BJ (cell line): Measurements from ENCODE around the gene PRKCE. TPM values are rescaled to one million over a fixed set of nuclear protein-coding genes. Genes with fewer than 3 reads are reported as not detected.

Source experiments
- CTCF ChIA-PET: fragments of 350-600 bp; formaldehyde crosslinking; extraction: SDS; loops from one replicate; lab custom pipeline; 2021; ENCODE audit warnings: antibody characterized with exemption, inconsistent platforms; lab: Yijun Ruan, JAX
- POLR2A ChIA-PET: fragments of 300-600 bp; sonication (Branson Sonifier 250); formaldehyde crosslinking; extraction: SDS; loops from one replicate; lab custom pipeline; 2021; ENCODE audit warnings: antibody characterized with exemption; lab: Charles Lee
- DNase-seq: peaks from one replicate; pipeline ENCODE4 v3.0.0-alpha.2; 2011; ENCODE audit warnings: low read depth
- H3K27me3 ChIP-seq: 2 replicates; pipeline ENCODE4 v1.6.0; 2011; ENCODE audit warnings: low read length; ENCODE audit not compliant: control insufficient read depth, insufficient read depth
- H3K36me3 ChIP-seq: 2 replicates; pipeline ENCODE4 v1.5.1; 2011; ENCODE audit warnings: low read length; ENCODE audit not compliant: control insufficient read depth, insufficient read depth
- H3K4me3 ChIP-seq: 2 replicates; pipeline ENCODE4 v1.5.1; 2011; ENCODE audit warnings: low read depth, mild to moderate bottlenecking, control low read depth, low read length
- CTCF ChIP-seq: IDR thresholded peaks from 2 replicates; pipeline ENCODE4 v1.5.1; 2011; ENCODE audit warnings: low read depth, mild to moderate bottlenecking, control low read depth, inconsistent platforms, low read length, moderate library complexity; ENCODE audit not compliant: insufficient read depth
- polyA plus RNA-seq: library from polyadenylated mRNA; depleted of rRNA; stranded (reverse); fragments of >200 nt; gene quantifications from 2 replicates; pipeline ENCODE4 v1.2.3, GENCODE V29; 2011

The PRKCE gene
- polyA plus RNA-seq, 1 experiment, result 19.7 TPM

GRCh38 chr2:45923701-45924100 lies 272.2 kb downstream of the PRKCE start:
- Histone ChIP-seq H3K27me3 (no peaks in the 10 kb centered on the region), H3K36me3 (no peaks in the 10 kb centered on the region), H3K4me3 (no peak overlapping the region)
- POLR2A ChIA-PET, result no interaction called here
- no peak for DNase-seq
- CTCF ChIA-PET, result no interaction called here
- no peak for TF ChIP-seq CTCF

DNA sequence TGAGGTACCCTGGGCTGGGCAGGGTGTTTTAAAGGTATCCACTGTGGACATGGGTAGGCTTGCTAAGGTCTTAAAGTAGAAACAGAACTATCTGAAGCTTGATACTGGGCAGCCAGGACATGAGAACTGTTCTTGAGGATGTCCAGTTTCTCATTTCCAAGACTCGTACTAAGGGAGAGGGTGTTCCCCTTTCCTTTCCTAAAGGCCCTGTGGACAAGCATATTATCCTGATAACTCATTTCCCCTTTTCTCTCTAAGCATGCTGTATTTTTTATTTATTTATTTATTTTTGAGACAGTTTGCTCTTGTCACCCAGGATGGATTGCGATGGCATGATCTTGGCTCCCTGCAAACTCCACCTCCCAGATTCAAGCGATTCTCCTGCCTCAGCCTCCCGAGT lies 273.6 kb downstream of the PRKCE start:
- POLR2A ChIA-PET, result no interaction called here
- Histone ChIP-seq H3K4me3 (no peak overlapping the region), H3K36me3 (no peaks in the 10 kb centered on the region), H3K27me3 (no peaks in the 10 kb centered on the region)
- CTCF ChIA-PET, result interaction anchor here (1.0 kb wide), 1 partner anchor 11 kb away, joined by 5 read pairs; no protein-coding TSS in a partner anchor
- DNase-seq, result no peak
- TF ChIP-seq CTCF, result no peak

DNA sequence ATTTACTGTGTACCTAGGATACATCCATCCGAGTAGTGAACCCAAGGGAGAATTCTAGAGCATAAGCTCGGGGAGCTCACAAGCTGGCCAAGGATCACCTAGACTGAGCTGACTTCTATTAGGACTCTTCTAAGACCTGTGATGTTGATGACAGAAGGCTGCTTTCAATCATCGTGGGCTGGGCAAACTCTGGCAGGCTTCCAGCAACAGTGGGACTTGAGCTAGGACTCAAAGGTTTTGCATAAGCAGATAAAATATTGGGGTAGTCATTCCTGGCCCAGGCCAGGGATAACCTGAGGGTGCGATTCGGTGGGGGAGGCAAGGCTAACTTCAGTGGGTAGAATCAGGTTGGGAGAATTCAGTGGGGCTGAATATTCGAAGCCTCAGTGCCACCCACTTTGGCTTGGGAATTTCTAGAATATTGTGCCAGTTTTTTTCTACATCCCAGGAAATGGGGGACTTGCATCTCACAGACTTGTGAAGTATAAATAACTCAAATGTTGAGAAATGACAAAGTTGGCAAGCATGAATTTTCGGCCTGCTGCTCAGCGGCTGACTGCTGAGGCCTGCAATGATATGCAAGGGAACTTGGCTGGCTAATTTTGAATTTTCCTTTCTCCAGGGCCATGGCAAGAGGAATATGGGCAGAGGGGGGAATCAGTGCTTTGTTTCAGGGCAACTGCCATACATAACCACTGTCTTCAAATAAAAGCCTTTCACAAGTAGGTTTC lies 274.3 kb downstream of the PRKCE start:
- CTCF ChIA-PET, result interaction anchor here (0.6 to 1.0 kb wide), 2 partner anchors 10 to 30 kb away, joined by 3 to 5 read pairs; no protein-coding TSS in a partner anchor
- Histone ChIP-seq H3K36me3 (no peaks in the 10 kb centered on the region), H3K27me3 (no peaks in the 10 kb centered on the region), H3K4me3 (no peak overlapping the region)
- POLR2A ChIA-PET, result no interaction called here
- no peak for DNase-seq
- TF ChIP-seq CTCF, result no peak

- ChIA-PET POLR2A (no interaction called here), CTCF (interaction anchor here (1.0 to 1.8 kb wide), 4 partner anchors 10 to 287 kb away, joined by 3 to 4 read pairs (median 4); no protein-coding TSS in a partner anchor)
- no peak for DNase-seq
These were observed 277.5 kb downstream of the PRKCE start for GRCh38 chr2:45928946-45929345.

More at GRCh38 chr2:45928946-45929345, 277.5 kb downstream of the PRKCE start:
- Histone ChIP-seq H3K36me3 (no peaks in the 10 kb centered on the region), H3K4me3 (no peak overlapping the region), H3K27me3 (no peaks in the 10 kb centered on the region)
- TF ChIP-seq CTCF, result no peak
